Heart left ventricle (tissue), 13 donors: ENCODE measurements around the gene TARBP1.

ENCODE experiments used
- POLR2A ChIP-seq, 2 donors: fragments of 450-650 bp; IDR thresholded peaks; one replicate each; pipeline ENCODE4 v1.6.1; 2017; ENCODE audit warnings: antibody characterized with exemption in 2 of 2, mild to moderate bottlenecking in 2 of 2, moderate library complexity in 2 of 2
- TF ChIP-seq, protein P1 (sequence below), 12 donors: fragments of 200-600 bp; sonication (generic) in 4 of 12; IDR thresholded peaks; one replicate each; pipeline versions ENCODE4 v1.5.0 to v1.8.0; 2018 to 2022; ENCODE audit warnings: antibody characterized with exemption in 12 of 12, mild to moderate bottlenecking in 5 of 12
- donor health status: ischemic (EF 13 %, LVEDD 7.1; RV severe dilation, severe dysfunction).
- donor health status: DM: no; HTN: yes; CAD: no.
- donor health status: DM: no; HTN: no; CAD: no.
- donor health status: ischemic (EF 25% LVEDD 6.9; RV normal size, moderate dysfunction).
- donor health status: ischemic (EF 25% LVEDD 5.7; RV mildly dilated, moderate dysfunction).
- donor health status: ischemic (EF 35%, LVEDD 5.7; RV mildly dilated, moderate dysfunction).
- donor health status: nonischemic (EF 11% LVEDD 7.7; RV severe dilation, severe dysfunction).
- donor health status: DM: yes; HTN: yes; CAD: no.
- donor health status: PGD.
- donor health status: ischemic (EF 29% LVEDD 5.4; RV normal size, mild dysfunction).
- donor health status: nonischemic (EF 23%, LVEDD 6.1; RV moderate dilation, normal function).

- TF ChIP-seq, protein P1, sequence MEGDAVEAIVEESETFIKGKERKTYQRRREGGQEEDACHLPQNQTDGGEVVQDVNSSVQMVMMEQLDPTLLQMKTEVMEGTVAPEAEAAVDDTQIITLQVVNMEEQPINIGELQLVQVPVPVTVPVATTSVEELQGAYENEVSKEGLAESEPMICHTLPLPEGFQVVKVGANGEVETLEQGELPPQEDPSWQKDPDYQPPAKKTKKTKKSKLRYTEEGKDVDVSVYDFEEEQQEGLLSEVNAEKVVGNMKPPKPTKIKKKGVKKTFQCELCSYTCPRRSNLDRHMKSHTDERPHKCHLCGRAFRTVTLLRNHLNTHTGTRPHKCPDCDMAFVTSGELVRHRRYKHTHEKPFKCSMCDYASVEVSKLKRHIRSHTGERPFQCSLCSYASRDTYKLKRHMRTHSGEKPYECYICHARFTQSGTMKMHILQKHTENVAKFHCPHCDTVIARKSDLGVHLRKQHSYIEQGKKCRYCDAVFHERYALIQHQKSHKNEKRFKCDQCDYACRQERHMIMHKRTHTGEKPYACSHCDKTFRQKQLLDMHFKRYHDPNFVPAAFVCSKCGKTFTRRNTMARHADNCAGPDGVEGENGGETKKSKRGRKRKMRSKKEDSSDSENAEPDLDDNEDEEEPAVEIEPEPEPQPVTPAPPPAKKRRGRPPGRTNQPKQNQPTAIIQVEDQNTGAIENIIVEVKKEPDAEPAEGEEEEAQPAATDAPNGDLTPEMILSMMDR (IDR thresholded peaks at IDR 0.05) = no peak
- no peak for TF ChIP-seq POLR2A (IDR thresholded peaks at IDR 0.05)
These were observed 77.3 kb downstream of the TARBP1 start for GRCh38 chr1:234401658-234402057.
